Prostate gland (tissue), 2 donors: ENCODE data around the gene ASCC3.

Source experiments
- POLR2AphosphoS5 ChIP-seq: sonication (generic); formaldehyde crosslinking; IDR thresholded peaks from one replicate; pipeline ENCODE4 v1.6.1; 2017; ENCODE audit warnings: antibody characterized with exemption
- TF ChIP-seq, protein P1 (sequence below), 4 experiments: fragments of 200-600 bp in 2 of 4; fragments of 450-650 bp in 2 of 4; sonication (generic) in 2 of 4; IDR thresholded peaks; 1 replicate in 3 of 4; 2 replicates in 1 of 4; pipeline ENCODE4 v1.5.1; 2016 to 2019; ENCODE audit warnings: antibody characterized with exemption in 4 of 4, mild to moderate bottlenecking in 2 of 4, moderate library complexity in 2 of 4

DNA sequence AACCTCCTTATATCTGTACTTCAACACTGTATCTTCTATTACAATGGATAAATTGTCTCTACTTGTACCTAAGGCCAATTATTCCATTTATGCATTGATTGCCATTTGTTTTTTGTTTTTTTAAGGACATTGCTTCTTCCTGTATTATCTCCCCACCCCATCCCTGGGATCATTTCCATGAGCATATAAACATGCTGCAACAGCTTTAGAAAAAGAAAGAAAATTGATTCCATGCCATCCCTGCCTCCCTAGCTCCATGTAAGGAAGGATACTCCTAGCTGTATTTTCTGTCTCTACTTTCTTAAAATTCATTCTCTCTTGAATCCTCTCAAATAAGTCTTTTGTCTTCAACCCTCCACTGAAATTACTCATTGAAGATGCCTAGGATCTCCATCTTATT is 314.6 kb downstream of the ASCC3 start:
- TF ChIP-seq, protein P1, sequence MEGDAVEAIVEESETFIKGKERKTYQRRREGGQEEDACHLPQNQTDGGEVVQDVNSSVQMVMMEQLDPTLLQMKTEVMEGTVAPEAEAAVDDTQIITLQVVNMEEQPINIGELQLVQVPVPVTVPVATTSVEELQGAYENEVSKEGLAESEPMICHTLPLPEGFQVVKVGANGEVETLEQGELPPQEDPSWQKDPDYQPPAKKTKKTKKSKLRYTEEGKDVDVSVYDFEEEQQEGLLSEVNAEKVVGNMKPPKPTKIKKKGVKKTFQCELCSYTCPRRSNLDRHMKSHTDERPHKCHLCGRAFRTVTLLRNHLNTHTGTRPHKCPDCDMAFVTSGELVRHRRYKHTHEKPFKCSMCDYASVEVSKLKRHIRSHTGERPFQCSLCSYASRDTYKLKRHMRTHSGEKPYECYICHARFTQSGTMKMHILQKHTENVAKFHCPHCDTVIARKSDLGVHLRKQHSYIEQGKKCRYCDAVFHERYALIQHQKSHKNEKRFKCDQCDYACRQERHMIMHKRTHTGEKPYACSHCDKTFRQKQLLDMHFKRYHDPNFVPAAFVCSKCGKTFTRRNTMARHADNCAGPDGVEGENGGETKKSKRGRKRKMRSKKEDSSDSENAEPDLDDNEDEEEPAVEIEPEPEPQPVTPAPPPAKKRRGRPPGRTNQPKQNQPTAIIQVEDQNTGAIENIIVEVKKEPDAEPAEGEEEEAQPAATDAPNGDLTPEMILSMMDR (IDR thresholded peaks at IDR 0.05), result no peak
- no peak for TF ChIP-seq POLR2AphosphoS5
